Activated CD8-positive, alpha-beta T cell treated with anti-CD3 and anti-CD28 coated beads for 36 hours (primary cell): Measurements from ENCODE around the gene POU2F1. TPM values are rescaled to one million over a fixed set of nuclear protein-coding genes. Genes with fewer than 3 reads are reported as not detected.

Source experiments
- ATAC-seq: fragments of 200-7000 bp; cut with Tn5 transposase; one replicate; pipeline ENCODE4 v1.10.0; 2021; ENCODE audit warnings: mild to moderate bottlenecking, moderate library complexity
- CTCF ChIA-PET: fragments of 350-600 bp; sonication (Branson Sonifier 250); formaldehyde crosslinking; loops from one replicate; lab custom pipeline; 2021; ENCODE audit warnings: antibody characterized with exemption; lab: Charles Lee
- POLR2A ChIA-PET: fragments of 350-600 bp; sonication (Branson Sonifier 250); formaldehyde crosslinking; loops from one replicate; lab custom pipeline; 2021; ENCODE audit warnings: antibody characterized with exemption; lab: Charles Lee
- DNase-seq: peaks from one replicate; pipeline ENCODE4 v3.0.0-alpha.2; 2020
- H3K27ac Mint-ChIP-seq: one replicate; pipeline ENCODE4 v1.8.0; 2021; ENCODE audit warnings: mild to moderate bottlenecking, mixed read lengths
- H3K27me3 Mint-ChIP-seq: one replicate; pipeline ENCODE4 v1.8.0; 2021; ENCODE audit warnings: mixed read lengths
- H3K36me3 Mint-ChIP-seq: one replicate; pipeline ENCODE4 v1.8.0; 2021; ENCODE audit warnings: low read depth, mixed read lengths
- H3K4me1 Mint-ChIP-seq: one replicate; pipeline ENCODE4 v1.8.0; 2021; ENCODE audit warnings: low read depth, mixed read lengths
- H3K4me3 Mint-ChIP-seq: one replicate; pipeline ENCODE4 v1.8.0; 2021; ENCODE audit warnings: mild to moderate bottlenecking, moderate library complexity, mixed read lengths
- H3K9me3 Mint-ChIP-seq: one replicate; pipeline ENCODE4 v1.8.0; 2021; ENCODE audit warnings: mixed read lengths
- CTCF ChIP-seq: fragments of 200-600 bp; IDR thresholded peaks from one replicate; pipeline ENCODE4 v1.8.0; 2022; ENCODE audit warnings: antibody characterized with exemption, mild to moderate bottlenecking
- intact Hi-C: fragments of 100-400 bp; cut with micrococcal nuclease; formaldehyde crosslinking; loops from one replicate; pipeline ENCODE4 v1.10.0; 2022
- total RNA-seq, 2 experiments: library from RNA; stranded (reverse); gene quantifications; one replicate each; pipeline ENCODE4 v1.2.3, GENCODE V29; 2021

Gene POU2F1
- total RNA-seq, 2 experiments from 2014 or later: 23.6 to 24.2 TPM

- Mint-ChIP-seq H3K4me3 (no peak overlapping the region), H3K4me1 (peaks cover 22% of the 10 kb centered on the region), H3K36me3 (no peaks in the 10 kb centered on the region), H3K27me3 (no peaks in the 10 kb centered on the region), H3K9me3 (no peaks in the 10 kb centered on the region), H3K27ac (no peak overlapping the region)
- ChIA-PET POLR2A (interaction anchor here (1.0 to 1.6 kb wide), 2 partner anchors 9 to 44 kb away, joined by 3 to 4 read pairs; partner anchors contain the start of gene POU2F1), CTCF (interaction anchor here (1.3 to 3.1 kb wide), 10 partner anchors 9 to 292 kb away, joined by 3 to 11 read pairs (median 7); no protein-coding TSS in a partner anchor)
- ATAC-seq: peak; percentile 67
- no peak for DNase-seq
- no peak for TF ChIP-seq CTCF
- intact Hi-C loops: no loop called here
Observed at GRCh38 chr1:167263819-167264464, 43.3 kb downstream of the POU2F1 start.

GRCh38 chr1:167266965-167267364 lies 46.3 kb downstream of the POU2F1 start:
- intact Hi-C loops: loop anchor here (5.0 kb wide), 1 partner anchor 265 kb away; no protein-coding TSS in a partner anchor
- CTCF ChIA-PET: interaction anchor here (0.8 to 3.4 kb wide), 32 partner anchors 8 to 365 kb away, joined by 3 to 29 read pairs (median 5); partner anchors contain the start of genes CREG1 and POU2F1

GRCh38 chr1:167268347-167268787 lies 47.7 kb downstream of the POU2F1 start:
- no peak for ATAC-seq
- no peak for DNase-seq
- no peaks in the 10 kb centered on the region for H3K36me3 Mint-ChIP-seq
- intact Hi-C loops: loop anchor here (5.0 kb wide), 1 partner anchor 264 kb away; no protein-coding TSS in a partner anchor
- H3K9me3 Mint-ChIP-seq: no peaks in the 10 kb centered on the region
- no peaks in the 10 kb centered on the region for H3K27me3 Mint-ChIP-seq
- H3K4me1 Mint-ChIP-seq: peaks cover 32% of the 10 kb centered on the region
- POLR2A ChIA-PET: interaction anchor here (0.7 to 1.7 kb wide), 5 partner anchors 9 to 94 kb away, joined by 3 to 4 read pairs (median 3); no protein-coding TSS in a partner anchor
- no peak overlapping the region for H3K27ac Mint-ChIP-seq
- CTCF ChIA-PET: interaction anchor here (0.6 to 3.4 kb wide), 53 partner anchors 8 to 388 kb away, joined by 3 to 29 read pairs (median 4); partner anchors contain the start of genes CREG1 and POU2F1
- no peak for TF ChIP-seq CTCF
- H3K4me3 Mint-ChIP-seq: no peak overlapping the region

More at GRCh38 chr1:167266965-167267364, 46.3 kb downstream of the POU2F1 start:
- no peak for DNase-seq
- no peak for TF ChIP-seq CTCF
- no peak overlapping the region for H3K4me3 Mint-ChIP-seq
- H3K9me3 Mint-ChIP-seq: no peaks in the 10 kb centered on the region
- POLR2A ChIA-PET: interaction anchor here (1.7 kb wide), 1 partner anchor 50 kb away, joined by 4 read pairs; no protein-coding TSS in a partner anchor
- ATAC-seq: no peak
- H3K4me1 Mint-ChIP-seq: peaks cover 20% of the 10 kb centered on the region
- no peak overlapping the region for H3K27ac Mint-ChIP-seq
- H3K27me3 Mint-ChIP-seq: no peaks in the 10 kb centered on the region
- H3K36me3 Mint-ChIP-seq: no peaks in the 10 kb centered on the region

- Mint-ChIP-seq H3K27ac (peak overlapping the region; percentile 30), H3K36me3 (no peaks in the 10 kb centered on the region), H3K4me1 (peaks cover 37% of the 10 kb centered on the region), H3K27me3 (no peaks in the 10 kb centered on the region), H3K9me3 (no peaks in the 10 kb centered on the region), H3K4me3 (no peak overlapping the region)
- intact Hi-C loops: no loop called here
- no peak for TF ChIP-seq CTCF
- DNase-seq: no peak
- no peak for ATAC-seq
- ChIA-PET POLR2A (interaction anchor here (0.7 to 1.2 kb wide), 3 partner anchors 17 to 368 kb away, joined by 3 to 5 read pairs (median 3); no protein-coding TSS in a partner anchor), CTCF (interaction anchor here (0.5 to 1.4 kb wide), 4 partner anchors 28 to 263 kb away, joined by 3 read pairs; no protein-coding TSS in a partner anchor)
Observed at GRCh38 chr1:167270349-167271092, 49.8 kb downstream of the POU2F1 start.
